ENCODE results near the gene CDS1. TPM values are rescaled to one million over a fixed set of nuclear protein-coding genes. Genes with fewer than 3 reads are reported as not detected.
"Not testable (repeated sequence)": the region's sequence is repeated elsewhere in the genome, so short reads cannot be mapped to it uniquely, and the experiment has no call there.

Gene CDS1
- total RNA-seq, result 0.12 and 0.29 TPM in 2 replicates

DNA sequence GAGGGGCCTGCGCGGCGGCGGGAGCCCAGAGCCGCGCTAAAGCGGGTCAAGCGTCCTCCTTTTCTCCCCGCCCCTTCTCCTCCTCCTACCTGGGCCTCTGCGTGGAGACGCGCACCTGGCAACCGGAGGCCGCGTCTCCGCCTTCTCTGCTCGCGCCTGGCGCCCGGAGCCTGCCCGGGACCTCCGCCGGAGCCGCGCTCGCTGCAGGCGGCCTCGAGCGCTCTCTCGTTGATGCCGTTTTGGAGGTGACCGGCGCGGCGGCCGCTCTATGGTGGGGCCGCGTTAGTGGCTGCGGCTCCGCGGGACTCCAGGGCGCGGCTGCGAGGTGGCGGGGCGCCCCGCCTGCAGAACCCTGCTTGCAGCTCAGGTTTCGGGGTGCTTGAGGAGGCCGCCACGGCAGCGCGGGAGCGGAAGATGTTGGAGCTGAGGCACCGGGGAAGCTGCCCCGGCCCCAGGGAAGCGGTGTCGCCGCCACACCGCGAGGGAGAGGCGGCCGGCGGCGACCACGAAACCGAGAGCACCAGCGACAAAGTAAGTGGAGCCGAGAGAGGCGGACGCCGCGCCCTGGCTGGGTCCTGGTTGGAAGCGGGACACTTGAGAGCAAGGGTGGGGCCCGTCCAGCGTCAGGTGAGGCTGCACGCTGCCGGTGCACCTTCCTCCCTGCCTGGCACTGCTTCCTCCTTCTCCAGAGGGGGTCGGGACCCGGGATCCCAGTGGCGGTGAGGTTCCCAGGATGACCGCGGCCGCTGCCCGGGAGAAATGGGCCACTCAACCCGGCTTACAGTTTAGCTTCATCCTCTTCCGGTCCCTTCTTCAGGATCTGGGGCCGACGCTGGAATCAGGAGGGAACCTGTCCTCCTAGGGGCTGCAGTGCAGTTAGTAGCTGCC, at the start of gene CDS1:
TSS of gene CDS1 (plus strand) at position 140 of the 888 bp plus-strand sequence. CDS start at position 415, 275 bp downstream.
- DNase-seq (ENCODE audit: extremely low read depth, low read depth, low spot score), result no peak

DNA sequence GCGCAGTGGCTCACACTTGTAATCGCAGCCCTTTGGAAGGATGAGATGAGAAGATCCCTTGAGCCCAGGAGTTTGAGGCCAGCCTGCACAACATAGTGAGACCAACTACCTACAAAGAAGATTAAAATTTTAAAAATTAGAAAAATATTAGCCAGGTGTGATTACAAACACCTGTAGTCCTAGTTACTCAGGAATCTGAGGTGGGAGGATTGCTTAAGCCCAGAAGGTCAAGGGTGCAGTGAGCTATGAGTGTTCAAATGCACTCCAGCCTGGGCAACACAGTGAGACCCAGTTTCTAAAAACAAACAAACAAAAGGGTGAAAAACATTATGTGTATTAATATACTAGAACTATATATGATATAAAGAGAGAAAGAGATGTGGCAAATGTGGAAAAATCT, 47.0 kb upstream of the CDS1 start:
- DNase-seq (ENCODE audit: extremely low read depth, low read depth, low spot score), result no peak

DNA sequence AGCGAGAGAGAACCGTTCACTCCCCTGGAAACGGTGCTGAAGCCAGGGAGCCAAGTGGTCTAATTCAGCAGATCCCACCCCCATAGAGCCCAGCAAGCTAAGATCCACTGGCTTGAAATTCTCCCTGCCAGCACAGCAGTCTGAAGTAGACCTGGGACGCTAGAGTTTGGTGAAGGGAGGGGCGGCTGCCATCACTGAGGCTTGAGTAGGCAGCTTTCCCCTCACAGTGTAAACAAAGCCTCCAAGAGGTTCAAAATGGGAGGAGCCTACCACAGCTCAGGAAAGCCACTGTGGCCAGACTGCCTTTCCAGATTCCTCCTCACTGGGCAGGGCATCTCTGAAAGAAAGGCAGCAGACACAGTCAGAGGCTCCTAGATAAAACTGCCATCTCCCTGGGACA, 37.8 kb upstream of the CDS1 start:
- no peak for DNase-seq (ENCODE audit: extremely low read depth, low read depth, low spot score)

DNA sequence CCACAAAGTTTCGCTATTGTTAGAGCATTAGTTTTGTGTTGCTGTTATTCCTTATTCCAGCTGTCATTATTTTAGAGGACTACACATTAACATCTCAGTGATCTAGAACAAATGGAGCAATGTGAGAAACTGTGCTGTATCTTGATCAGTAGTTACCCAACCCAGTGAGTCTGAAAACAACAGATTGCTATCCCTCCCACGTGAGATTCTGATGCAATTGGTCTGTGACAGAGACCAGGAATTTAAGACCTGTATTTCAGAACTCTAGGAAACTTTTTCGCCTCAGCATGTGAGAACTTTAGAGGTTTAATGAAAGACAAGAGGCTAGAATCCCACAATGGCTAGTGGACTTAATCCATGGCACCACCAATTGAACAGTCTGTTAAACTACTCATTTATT, 35.7 kb upstream of the CDS1 start:
- DNase-seq (ENCODE audit: extremely low read depth, low read depth, low spot score), result no peak

DNA sequence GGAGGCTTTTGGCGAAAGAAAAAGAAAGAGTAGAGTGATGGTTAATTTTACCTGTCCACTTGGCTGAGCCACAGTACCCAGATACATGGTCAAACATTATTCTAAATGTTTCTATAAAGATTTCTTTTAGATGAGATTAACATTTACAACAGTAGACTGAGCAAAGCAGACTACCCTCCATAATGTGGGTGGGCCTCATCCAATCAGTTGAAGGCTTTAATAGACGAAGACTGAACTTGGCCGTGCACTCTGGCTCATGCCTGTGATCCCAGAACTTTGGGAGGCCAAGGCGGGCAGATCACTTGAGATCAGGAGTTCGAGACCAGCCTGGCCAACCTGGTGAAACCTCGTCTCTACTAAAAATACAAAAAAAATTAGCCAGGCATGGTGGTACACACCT, 33.7 kb upstream of the CDS1 start:
- not testable (repeated sequence) for DNase-seq (ENCODE audit: extremely low read depth, low read depth, low spot score)

DNA sequence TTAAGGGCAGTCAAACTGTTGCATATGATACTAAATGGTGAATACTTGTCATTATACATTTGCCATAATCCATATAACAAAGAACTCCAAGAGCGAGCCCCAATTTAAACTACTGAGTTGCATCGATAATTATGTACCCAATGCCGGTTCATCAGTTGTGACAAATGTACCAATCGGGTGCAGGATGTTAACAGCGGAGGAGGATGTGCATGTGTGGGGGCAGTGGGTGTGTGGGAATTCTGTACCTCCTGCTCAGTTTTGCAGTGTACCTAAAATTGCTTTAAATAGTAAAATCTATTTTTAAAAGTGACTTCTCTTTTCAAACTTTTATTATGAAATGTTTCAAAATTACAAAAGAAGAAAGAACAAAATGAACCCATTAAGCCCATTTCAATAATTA, 20.8 kb upstream of the CDS1 start:
- no peak for DNase-seq (ENCODE audit: extremely low read depth, low read depth, low spot score)

DNA sequence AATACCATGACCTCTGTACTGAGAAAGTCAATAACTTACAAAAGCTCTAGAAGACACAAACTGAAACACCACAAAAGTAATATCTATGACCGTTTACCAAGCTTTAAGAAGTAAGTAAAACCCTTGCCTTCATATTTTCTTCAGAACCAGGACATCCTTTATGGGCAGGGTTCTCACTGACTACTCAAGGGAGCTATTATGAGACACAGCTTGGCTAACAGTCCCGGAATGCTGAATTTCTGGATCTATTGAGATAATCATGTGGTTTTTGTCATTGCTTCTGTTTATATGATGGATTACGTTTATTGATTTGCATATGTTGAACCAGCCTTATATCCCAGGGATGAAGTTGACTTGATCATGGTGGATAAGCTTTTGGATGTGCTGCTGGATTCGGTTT, 19.9 kb upstream of the CDS1 start:
- no peak for DNase-seq (ENCODE audit: extremely low read depth, low read depth, low spot score)

DNA sequence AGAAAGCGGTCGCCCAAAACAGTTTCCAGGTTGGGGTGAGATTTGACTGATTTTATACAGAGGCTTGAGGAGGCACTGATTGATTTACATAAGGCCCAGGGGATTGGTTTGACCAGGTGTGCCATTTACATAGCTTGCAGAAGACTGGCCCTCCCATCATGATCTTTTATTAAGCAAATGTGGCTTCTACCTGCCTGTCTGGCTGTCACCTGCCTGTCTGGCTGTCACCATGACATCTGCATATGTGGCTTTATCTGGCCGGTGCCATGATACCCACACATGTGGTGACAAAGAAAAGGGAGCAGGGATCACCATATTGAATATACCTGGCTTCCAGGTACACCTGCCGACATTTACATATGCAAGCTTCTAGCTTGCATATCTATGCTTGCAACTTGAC, 17.0 kb upstream of the CDS1 start:
- no peak for DNase-seq (ENCODE audit: extremely low read depth, low read depth, low spot score)

DNA sequence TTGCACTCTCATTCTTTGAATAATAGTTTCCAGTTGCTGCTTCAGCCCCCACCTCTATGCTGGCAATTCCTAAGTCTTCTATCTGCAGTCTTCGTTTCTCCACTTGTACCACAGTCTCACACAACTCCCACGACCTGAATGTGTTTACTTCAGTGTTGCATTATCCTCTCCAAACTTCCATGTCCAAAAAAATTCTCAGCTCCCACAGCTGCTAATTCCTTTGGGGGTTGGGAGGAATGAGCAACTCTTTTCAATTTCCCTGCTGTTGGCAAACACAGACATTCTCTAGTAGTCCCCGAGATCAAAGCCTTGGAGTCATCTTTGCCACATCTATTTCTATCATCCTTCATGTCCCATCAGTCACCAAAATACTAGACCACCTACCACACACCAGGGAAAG, 14.4 kb upstream of the CDS1 start:
- no peak for DNase-seq (ENCODE audit: extremely low read depth, low read depth, low spot score)

DNA sequence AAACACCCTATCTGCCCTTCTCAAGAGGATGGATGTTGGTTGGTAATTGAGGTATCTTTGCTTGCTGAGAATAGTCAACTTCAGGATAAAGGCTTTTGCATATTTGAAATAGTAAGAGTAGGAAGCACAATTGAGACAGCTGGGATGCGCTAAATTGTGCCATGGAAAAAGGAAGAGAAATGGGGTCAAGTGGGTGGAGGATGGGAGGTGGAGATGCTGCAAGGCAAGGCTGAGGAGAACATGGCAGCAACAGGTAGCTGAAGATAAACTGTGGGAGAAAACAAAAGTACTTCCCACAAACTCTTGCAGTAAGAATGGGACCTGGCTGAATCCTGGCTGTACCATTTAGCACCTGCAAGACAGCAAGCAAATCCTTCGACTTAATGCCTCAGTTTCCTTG, 13.9 kb upstream of the CDS1 start:
- no peak for DNase-seq (ENCODE audit: extremely low read depth, low read depth, low spot score)

DNA sequence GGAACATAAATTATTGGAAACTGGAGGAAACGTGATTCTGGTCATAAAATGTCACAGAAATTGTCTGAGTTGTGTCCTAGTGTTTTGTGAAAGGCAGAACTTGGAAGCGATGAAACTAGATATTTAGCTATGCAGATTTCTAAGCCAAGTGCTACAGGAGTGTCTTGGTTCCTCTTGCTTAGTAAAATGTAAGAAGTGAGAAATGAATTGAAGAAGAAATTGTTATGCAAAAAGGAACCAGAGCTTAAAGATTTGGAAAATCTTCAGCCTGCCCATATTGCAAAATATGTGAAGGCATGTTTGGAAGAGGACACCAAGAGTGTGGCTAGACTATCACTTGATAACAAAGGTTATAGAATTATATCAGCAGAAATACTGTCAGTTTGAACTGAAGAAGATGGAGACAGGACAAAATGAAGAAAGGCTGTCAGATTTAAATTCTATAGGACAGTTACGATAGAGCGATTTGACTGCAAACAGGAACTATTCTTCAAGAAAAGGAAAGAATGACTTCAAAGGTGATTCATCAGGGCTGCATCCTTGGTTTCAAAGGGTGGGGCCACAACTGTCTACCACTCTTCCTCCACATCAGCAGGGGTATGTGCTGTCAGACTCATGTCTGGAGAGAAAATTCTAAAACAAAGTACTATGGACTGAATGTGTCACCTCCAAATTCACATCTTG, 9.4 kb upstream of the CDS1 start:
- no peak for DNase-seq (ENCODE audit: extremely low read depth, low read depth, low spot score)

DNA sequence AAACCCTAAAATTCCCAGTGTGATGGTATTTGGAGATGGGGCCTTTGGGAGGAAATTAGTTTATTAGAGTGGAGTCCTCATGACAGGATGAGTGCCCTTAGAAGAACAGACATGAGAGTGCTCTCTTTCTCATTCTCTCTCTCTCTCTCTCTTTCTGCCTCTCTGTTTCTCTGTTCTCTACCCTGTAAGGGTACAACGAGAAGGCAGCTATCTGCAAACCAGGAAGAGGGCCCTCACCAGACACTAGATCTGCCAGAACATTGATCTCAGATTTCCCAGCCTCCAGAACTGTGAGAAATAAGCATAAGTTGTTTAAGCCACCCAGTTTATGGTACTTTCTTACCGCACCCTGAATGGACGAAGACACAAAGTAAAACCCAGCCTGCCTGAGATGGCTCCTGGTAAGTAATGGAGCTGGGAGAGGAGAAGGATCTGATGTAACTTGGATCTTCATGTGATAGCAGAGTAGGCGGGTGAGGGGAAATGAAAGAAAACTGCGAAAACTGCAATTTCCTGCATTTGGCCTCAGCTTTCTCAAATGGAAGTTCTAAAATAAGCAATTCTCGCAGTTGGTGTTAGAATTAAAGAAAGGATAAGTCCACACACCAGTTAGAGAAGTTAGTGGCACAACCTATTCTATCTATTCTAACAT, 8.7 kb upstream of the CDS1 start:
- no peak for DNase-seq (ENCODE audit: extremely low read depth, low read depth, low spot score)

DNA sequence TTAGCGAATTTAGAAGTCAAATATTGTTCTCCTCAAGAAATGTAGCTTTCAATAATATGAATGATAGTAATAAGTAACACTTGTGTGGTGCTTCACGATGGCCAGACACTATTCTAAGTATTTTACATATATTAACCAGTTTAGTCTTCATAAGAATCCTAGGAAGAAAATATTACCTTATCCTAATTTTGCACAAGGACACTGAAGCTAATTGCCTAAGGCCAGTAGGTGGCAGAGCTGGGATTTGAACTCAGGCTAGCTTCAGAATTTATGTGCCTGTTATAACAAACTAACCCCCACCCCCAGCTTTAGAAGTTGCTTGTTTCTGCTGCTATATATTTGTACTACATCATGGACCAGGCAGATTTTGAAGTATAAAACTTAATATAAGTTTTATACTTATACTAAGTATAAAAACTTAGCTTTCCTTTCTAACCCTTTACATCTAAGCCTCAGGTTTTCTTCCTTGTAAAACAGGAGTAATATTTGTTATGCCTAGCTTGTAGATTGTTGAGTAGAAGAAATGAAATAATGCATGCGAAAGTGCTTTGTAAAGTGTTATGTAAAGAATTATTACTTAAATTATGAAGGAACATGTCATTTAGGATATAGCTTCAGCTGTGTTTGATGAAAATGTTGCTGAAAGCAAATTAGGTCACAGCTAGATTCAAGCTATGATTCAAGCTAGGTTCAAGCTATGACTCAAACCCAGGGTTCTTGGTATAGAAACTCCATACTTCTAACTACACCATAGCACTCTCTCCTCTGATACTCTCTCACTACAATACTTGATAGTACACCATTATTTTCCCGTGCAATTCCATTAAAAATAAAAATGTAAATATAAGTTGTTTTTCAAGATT, 4.2 kb upstream of the CDS1 start:
- peak; percentile 10 for DNase-seq (ENCODE audit: extremely low read depth, low read depth, low spot score)

DNA sequence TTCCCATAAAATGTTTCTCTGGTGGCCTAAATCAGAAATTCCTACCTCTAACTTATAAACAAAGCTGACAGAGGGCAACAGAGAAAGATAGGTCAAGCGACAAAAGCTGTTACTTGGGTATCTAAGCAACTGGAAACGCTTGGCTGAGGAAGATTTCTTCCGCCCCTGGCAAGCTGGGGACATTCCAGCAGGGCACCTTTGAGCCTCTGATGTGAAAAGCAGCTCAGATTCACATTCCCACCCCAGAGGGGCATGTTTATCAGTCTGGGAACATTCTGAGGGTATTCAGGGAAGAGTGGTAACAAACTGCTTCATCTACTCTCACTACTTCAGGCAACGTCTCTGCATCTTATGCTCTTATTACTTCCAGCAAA, 3.5 kb upstream of the CDS1 start:
- no peak for DNase-seq (ENCODE audit: extremely low read depth, low read depth, low spot score)

DNA sequence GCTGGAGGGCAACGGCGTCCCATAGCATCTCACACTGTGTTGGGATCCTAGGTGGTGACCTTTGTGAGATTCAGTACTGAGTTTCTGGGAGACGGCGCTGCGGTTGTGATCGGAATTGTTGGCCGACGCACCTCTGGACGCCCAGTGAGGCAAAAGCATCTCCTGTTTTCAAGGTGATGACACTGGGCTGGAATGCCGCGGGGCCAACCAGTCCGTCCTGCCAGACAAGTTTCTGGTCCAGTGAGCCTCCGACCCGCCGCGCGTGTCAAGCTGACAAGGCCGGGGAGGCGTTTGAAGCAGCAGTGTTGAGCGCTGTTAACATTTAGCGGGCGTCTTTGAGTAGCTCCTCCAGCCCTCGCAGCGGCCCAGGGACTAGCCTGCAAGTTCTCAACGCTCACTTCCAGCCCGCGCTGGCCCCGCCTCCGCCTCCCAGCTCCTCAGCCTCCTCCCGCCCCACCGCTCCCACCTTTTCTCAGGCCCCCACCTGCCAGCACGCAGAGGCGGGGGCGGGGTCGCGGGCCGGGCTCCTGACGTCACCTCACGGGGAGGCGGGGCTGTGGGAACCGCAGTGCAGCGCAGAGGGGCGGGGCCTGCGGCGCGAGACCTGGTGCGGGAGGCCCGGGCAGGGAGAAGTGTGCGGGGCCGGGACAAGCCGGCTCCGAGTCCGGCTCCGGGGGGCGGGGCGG, 482 bp upstream of the CDS1 start:
- DNase-seq (ENCODE audit: extremely low read depth, low read depth, low spot score), result no peak

DNA sequence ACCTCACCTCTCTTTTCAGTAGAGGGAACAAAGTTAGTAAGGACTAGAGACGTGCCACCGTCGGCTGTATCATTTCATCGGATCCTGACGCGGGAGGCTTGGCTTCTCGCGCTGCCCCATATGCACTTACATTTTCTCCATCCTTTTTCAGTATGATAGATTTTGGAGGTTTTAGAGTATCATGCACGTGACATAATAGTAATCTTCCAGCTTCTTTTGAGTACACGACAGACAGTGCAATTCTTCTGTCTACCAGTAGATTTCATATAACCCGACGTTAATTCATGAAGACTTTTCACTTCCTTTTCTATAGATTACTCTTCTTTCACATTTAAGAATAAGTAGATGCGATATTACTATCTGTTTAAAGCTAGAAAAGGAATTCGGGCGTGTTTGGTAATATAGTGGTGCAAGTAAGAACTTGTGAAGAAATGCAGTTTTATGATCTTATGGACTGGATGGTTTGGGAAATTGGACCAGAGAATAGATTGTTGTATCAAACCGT, 1.0 kb downstream of the CDS1 start:
- DNase-seq (ENCODE audit: extremely low read depth, low read depth, low spot score), result no peak

DNA sequence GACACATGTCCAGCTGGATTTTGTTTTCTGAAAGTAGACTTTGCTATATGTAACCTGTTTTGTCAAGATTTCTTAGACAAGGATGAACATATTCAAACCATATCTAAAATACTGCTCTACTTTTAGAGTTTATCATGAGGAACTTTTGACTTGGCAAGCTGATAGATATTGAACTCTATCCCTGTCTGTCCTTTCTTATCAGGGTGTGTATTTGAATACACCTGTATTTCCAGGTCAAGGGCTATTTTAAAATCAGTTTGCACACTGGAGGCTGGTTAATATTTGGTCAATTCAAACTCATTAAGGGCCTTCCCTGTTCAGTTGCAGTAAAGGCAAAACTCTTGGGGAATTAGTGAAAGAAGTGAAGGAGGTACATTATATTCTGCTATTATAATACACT, 2.3 kb downstream of the CDS1 start:
- DNase-seq (ENCODE audit: extremely low read depth, low read depth, low spot score), result no peak

DNA sequence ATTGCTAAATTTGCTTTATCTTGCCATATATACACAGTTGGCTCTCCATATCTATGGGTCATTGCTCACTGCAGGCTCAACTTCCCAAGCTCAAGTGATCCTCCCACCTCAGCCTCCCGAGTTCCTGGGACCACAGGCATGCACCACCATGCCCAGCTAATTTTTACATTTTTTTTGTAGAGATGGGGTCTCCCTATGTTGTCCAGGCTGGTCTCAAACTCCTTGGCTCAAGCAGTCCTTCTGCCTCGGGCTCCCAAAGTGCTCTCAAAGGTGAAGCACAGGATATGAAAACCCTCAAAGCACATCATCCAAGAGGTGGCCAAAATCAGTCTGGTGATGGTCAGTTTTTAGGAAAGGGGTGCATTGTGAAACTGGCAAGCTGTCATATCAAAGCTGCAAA, 11.8 kb downstream of the CDS1 start:
- no peak for DNase-seq (ENCODE audit: extremely low read depth, low read depth, low spot score)

DNA sequence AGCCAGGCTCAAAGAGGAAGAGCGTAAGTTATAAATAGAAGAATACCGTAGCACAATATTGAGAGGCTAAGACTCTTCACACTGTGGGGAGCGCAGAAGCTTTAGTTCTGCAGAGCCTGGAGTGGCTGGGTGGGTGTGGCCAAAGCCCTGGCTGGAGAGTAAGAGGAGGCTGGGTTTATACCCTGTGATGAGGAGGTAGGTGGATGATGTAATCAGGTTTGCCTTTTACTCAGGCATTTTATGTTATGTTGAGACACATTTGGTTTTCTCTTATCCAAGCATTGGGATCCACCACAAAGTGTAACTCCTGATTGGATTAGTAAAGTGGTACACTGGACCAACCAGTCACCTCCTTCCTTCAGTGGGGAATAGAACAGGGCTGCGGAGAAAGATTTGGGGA, 13.9 kb downstream of the CDS1 start:
- DNase-seq (ENCODE audit: extremely low read depth, low read depth, low spot score), result no peak

DNA sequence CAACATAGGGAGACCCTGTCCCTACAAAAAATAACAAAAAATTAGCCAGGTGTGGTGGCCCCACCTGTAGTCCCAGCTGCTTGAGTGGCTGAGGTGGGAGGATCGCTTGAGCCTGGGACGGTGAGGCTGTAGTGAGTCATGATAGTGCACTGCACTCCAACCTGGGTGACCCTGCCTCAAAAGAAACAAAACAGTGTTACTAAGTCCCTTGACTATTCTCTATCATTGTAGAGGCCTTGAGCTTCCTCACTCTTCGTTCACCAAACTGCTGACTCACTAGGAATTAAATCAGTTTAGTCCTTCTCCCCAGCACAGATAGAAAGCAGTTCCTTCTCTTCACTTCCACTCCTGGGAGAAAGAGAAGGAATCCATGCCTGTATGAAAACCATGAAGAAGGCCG, 14.5 kb downstream of the CDS1 start:
- DNase-seq (ENCODE audit: extremely low read depth, low read depth, low spot score), result no peak
